ENCODE results near the gene NFE2L2.

NFE2L2 gene

DNA sequence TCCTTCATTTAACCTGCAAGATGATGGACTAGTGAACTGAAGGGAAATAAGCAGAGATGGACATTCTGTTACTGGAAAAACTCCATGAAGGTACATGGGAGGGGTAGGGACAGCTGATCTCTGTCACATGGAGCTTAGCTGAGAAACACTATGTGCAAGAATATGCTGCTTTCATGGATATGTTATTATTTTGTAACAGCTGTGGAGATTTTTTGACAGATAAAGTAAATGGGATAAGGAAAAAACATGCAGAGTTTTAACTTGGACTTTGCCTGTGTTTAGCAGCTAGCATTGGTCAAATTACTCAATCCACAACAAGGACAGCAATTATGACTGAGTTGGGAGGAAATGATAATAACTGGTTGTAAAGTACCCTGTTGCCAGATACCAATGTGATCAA, 80.7 kb downstream of the NFE2L2 start:
- ATAC-seq (ENCODE audit: low read depth): no peak
- H3K36me3 ChIP-seq (ENCODE audit: low read depth): no peaks in the 10 kb centered on the region
- H3K4me1 ChIP-seq (ENCODE audit: insufficient read depth, poor library complexity, severe bottlenecking): no peaks in the 10 kb centered on the region
- H3K4me3 ChIP-seq (ENCODE audit: severe bottlenecking): no peak overlapping the region
- H3K27ac ChIP-seq (ENCODE audit: poor library complexity, severe bottlenecking): no peak overlapping the region
- DNase-seq (ENCODE audit: low spot score): no peak
- H3K9me3 ChIP-seq (ENCODE audit: severe bottlenecking): no peaks in the 10 kb centered on the region
- TF ChIP-seq, protein P1, sequence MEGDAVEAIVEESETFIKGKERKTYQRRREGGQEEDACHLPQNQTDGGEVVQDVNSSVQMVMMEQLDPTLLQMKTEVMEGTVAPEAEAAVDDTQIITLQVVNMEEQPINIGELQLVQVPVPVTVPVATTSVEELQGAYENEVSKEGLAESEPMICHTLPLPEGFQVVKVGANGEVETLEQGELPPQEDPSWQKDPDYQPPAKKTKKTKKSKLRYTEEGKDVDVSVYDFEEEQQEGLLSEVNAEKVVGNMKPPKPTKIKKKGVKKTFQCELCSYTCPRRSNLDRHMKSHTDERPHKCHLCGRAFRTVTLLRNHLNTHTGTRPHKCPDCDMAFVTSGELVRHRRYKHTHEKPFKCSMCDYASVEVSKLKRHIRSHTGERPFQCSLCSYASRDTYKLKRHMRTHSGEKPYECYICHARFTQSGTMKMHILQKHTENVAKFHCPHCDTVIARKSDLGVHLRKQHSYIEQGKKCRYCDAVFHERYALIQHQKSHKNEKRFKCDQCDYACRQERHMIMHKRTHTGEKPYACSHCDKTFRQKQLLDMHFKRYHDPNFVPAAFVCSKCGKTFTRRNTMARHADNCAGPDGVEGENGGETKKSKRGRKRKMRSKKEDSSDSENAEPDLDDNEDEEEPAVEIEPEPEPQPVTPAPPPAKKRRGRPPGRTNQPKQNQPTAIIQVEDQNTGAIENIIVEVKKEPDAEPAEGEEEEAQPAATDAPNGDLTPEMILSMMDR (IDR thresholded peaks at IDR 0.05; ENCODE audit: poor library complexity, severe bottlenecking): no peak
- H3K27me3 ChIP-seq (ENCODE audit: insufficient read depth, poor library complexity, severe bottlenecking): no peaks in the 10 kb centered on the region
